Psoas muscle (tissue), 8 donors: ENCODE data around the gene TAF12. TPM values are rescaled to one million over a fixed set of nuclear protein-coding genes. Genes with fewer than 3 reads are reported as not detected.

Experiments used
- ATAC-seq, 4 donors: fragments of 200-7000 bp; cut with Tn5 transposase; one replicate each; pipeline ENCODE4 v1.9.1; 2020; ENCODE audit warnings: moderate library complexity in 3 of 4, mild to moderate bottlenecking in 2 of 4
- DNase-seq, 2 donors: peaks; one replicate each; pipeline ENCODE4 v3.0.0-alpha.2; 2020
- H3K27ac ChIP-seq: fragments of 200-600 bp; one replicate; pipeline ENCODE4 v1.8.0; 2022
- H3K27me3 ChIP-seq, 3 donors: fragments of 200-600 bp in 1 of 3; one replicate each; pipeline versions ENCODE4 v1.6.1 to v1.8.0; 2013 to 2022; ENCODE audit warnings: low read length in 2 of 3, mild to moderate bottlenecking in 2 of 3, moderate library complexity in 1 of 3; ENCODE audit not compliant: insufficient read depth in 3 of 3
- H3K36me3 ChIP-seq, 2 donors: fragments of 200-600 bp in 1 of 2; one replicate each; pipeline versions ENCODE4 v1.6.1 to v1.8.0; 2013 to 2022; ENCODE audit warnings: low read depth in 1 of 2, mild to moderate bottlenecking in 1 of 2, moderate library complexity in 1 of 2; ENCODE audit not compliant: insufficient read depth in 1 of 2
- H3K4me1 ChIP-seq: fragments of 200-600 bp; one replicate; pipeline ENCODE4 v1.8.0; 2022
- H3K4me3 ChIP-seq: fragments of 200-600 bp; one replicate; pipeline ENCODE4 v1.8.0; 2022; ENCODE audit warnings: mild to moderate bottlenecking
- H3K9me3 ChIP-seq: fragments of 200-600 bp; one replicate; pipeline ENCODE4 v1.8.0; 2022
- whole genome bisulfite sequencing, 3 donors: extraction: QIAGEN DNeasy Blood & Tissue Kit; methylation state at CpG; one replicate each; pipeline versions ENCODE4 v1.1.6 to v1.1.7; 2013; 5-methylcytosine and 5-hydroxymethylcytosine counted together
- intact Hi-C, 2 donors: fragments of 100-400 bp; cut with DNase I; formaldehyde crosslinking; loops; one replicate each; pipeline versions ENCODE4 v1.11.0 to v1.14.2; 2022
- polyA plus RNA-seq, 3 donors: library from polyadenylated mRNA; stranded (reverse); fragments of 200-250 nt; gene quantifications; one replicate each; pipeline ENCODE4 v1.2.3, GENCODE V29; 2013
- total RNA-seq, 4 donors: library from RNA; stranded (reverse); fragmentation: NEBNext Ultra II Directional in 2 of 4; extraction: Animal tissue kit (Norgen Biotek cat#: 25700) in 2 of 4; gene quantifications; one replicate each; pipeline versions ENCODE4 v1.2.1 to v1.2.4, GENCODE V29; 2021 to 2023
- TF ChIP-seq, protein P1 (sequence below): fragments of 200-600 bp; IDR thresholded peaks from one replicate; pipeline ENCODE4 v1.8.0; 2022; ENCODE audit warnings: antibody characterized with exemption
- donor health status: healthy with polysubstance abuse.
- donor health status: DM: no; HTN: no; CAD: no; lungs with moderate emphysema.
- donor health status: Bipolar disorder and iron deficiency.
- donor health status: healthy.
- donor health status: DM: yes; HTN: yes; CAD: no.
- donor health status: DM: no; HTN: no; CAD: no.
- donor health status: DM: no; HTN: no; CAD: no.
- donor health status: DM: yes; HTN: yes; CAD: no.

Gene TAF12
- total and polyA plus RNA-seq, 7 donors, result 24.4 to 54.0 (median 30.3) TPM

- Histone ChIP-seq H3K4me1 (no peaks in the 10 kb centered on the region), H3K9me3 (no peaks in the 10 kb centered on the region), H3K36me3 (peaks cover 10 to 98% of the 10 kb centered on the region in 2 donors), H3K27ac (no peak overlapping the region), H3K4me3 (no peak overlapping the region), H3K27me3 (no peaks in the 10 kb centered on the region)
- 82 to 86% (median 83%) methylated on average over 2 of the region's 2 CpGs for WGBS, 3 donors
- no peak for ATAC-seq
- DNase-seq, result no peak
- intact Hi-C loops, result no loop called here
- TF ChIP-seq, protein P1, sequence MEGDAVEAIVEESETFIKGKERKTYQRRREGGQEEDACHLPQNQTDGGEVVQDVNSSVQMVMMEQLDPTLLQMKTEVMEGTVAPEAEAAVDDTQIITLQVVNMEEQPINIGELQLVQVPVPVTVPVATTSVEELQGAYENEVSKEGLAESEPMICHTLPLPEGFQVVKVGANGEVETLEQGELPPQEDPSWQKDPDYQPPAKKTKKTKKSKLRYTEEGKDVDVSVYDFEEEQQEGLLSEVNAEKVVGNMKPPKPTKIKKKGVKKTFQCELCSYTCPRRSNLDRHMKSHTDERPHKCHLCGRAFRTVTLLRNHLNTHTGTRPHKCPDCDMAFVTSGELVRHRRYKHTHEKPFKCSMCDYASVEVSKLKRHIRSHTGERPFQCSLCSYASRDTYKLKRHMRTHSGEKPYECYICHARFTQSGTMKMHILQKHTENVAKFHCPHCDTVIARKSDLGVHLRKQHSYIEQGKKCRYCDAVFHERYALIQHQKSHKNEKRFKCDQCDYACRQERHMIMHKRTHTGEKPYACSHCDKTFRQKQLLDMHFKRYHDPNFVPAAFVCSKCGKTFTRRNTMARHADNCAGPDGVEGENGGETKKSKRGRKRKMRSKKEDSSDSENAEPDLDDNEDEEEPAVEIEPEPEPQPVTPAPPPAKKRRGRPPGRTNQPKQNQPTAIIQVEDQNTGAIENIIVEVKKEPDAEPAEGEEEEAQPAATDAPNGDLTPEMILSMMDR, result no peak
Observed at GRCh38 chr1:28566931-28567330, 75.9 kb downstream of the TAF12 start.

- TF ChIP-seq, protein P1, result no peak
- intact Hi-C loops, result no loop called here
- H3K27me3 ChIP-seq, result no peaks in the 10 kb centered on the region
- no peak for ATAC-seq
- no peak overlapping the region for H3K27ac ChIP-seq
- H3K4me3 ChIP-seq, result no peak overlapping the region
- WGBS, 3 donors, result 94 to 99% (median 99%) methylated on average over 6 of the region's 6 CpGs
- H3K36me3 ChIP-seq, result peaks cover 14 to 98% of the 10 kb centered on the region in 2 donors
- DNase-seq, result no peak
- no peaks in the 10 kb centered on the region for H3K4me1 ChIP-seq
- H3K9me3 ChIP-seq, result no peaks in the 10 kb centered on the region
Observed at GRCh38 chr1:28565726-28566125, 77.1 kb downstream of the TAF12 start.

DNA sequence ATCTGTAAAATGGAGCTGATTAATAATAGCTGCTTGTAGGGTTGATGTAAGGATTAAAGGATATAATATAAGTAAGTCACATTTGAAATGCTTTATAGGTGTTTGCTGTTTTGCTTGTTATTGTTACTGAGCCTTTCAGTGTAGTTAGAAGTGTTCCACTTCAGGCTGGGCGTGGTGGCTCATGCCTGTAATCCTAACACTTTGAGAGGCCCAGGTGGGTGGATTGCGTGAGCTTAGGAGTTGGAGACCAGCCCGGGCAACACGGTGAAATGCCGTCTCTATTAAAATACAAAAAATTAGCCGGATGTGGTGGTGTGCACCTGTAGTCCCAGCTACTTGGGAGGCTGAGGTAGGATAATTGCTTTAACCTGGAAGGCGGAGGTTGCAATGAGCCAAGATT is 77.8 kb downstream of the TAF12 start:
- intact Hi-C loops, result no loop called here
- Histone ChIP-seq H3K9me3 (no peaks in the 10 kb centered on the region), H3K4me3 (no peak overlapping the region), H3K4me1 (no peaks in the 10 kb centered on the region), H3K27me3 (no peaks in the 10 kb centered on the region), H3K36me3 (peaks cover 11 to 98% of the 10 kb centered on the region in 2 donors), H3K27ac (no peak overlapping the region)
- ATAC-seq (no peak), DNase-seq (no peak)
- TF ChIP-seq, protein P1, result no peak
- WGBS, 3 donors, result 96 to 99% (median 98%) methylated on average over 7 of the region's 7 CpGs

GRCh38 chr1:28564310-28564709 is 78.6 kb downstream of the TAF12 start:
- H3K27me3 ChIP-seq, result no peaks in the 10 kb centered on the region
- DNase-seq, result no peak
- no peak overlapping the region for H3K27ac ChIP-seq
- ATAC-seq, result no peak
- TF ChIP-seq, protein P1, result no peak
- H3K9me3 ChIP-seq, result no peaks in the 10 kb centered on the region
- H3K4me1 ChIP-seq, result no peaks in the 10 kb centered on the region
- no peak overlapping the region for H3K4me3 ChIP-seq
- intact Hi-C loops, result no loop called here
- peaks cover 10 to 100% of the 10 kb centered on the region in 2 donors for H3K36me3 ChIP-seq

DNA sequence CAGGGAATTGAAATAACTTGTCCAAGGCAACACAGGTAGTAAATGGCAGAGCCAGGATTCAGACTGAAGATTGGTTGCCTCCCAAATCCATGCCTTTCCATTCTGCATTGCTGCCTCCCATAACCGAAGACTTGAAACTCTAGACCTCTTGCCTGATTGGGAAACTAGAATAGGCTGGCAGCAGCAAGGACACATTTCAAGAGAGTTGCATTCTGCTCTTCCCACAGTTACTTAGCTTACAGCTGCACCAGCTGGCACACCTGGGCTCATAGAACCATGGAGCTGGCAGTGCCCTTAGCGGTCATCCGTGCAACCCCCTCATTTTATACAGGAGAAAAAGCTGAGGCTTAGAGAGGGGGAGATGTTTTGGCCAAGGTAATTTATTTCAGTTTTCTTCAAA is 82.0 kb downstream of the TAF12 start:
- WGBS, 3 donors, result 50 to 64% (median 57%) methylated on average over 3 of the region's 3 CpGs
- DNase-seq, result no peak
- no peaks in the 10 kb centered on the region for H3K27me3 ChIP-seq
- H3K4me1 ChIP-seq, result no peaks in the 10 kb centered on the region
- H3K4me3 ChIP-seq, result no peak overlapping the region
- ATAC-seq, result peak; percentile 78 to 85 (median 84)
- peaks cover 4 to 98% of the 10 kb centered on the region in 2 donors for H3K36me3 ChIP-seq
- no peak overlapping the region for H3K27ac ChIP-seq
- TF ChIP-seq, protein P1, result no peak
- no peaks in the 10 kb centered on the region for H3K9me3 ChIP-seq
- intact Hi-C loops, result no loop called here
